ENCODE data around the gene RMC1. TPM values are rescaled to one million over a fixed set of nuclear protein-coding genes. Genes with fewer than 3 reads are reported as not detected.
"Not testable (repeated sequence)": the region's sequence is repeated elsewhere in the genome, so short reads cannot be mapped to it uniquely, and the experiment has no call there.

RMC1 gene
- total RNA-seq, 1 donor from 2014 or later = 28.5 TPM

GRCh38 chr18:23550898-23551297 lies 47.6 kb downstream of the RMC1 start:
- no peaks in the 10 kb centered on the region for H3K4me1 Mint-ChIP-seq (ENCODE audit: low read depth)
- no peaks in the 10 kb centered on the region for H3K9me3 Mint-ChIP-seq (ENCODE audit: low read depth)
- H3K27ac Mint-ChIP-seq = no peak overlapping the region
- H3K4me3 Mint-ChIP-seq (ENCODE audit: low read depth) = no peak overlapping the region
- H3K27me3 Mint-ChIP-seq = no peaks in the 10 kb centered on the region
- H3K36me3 Mint-ChIP-seq (ENCODE audit: insufficient read depth) = peaks cover 28% of the 10 kb centered on the region
- DNase-seq (ENCODE audit: low spot score, unreplicated experiment) = no peak
- TF ChIP-seq CTCF (IDR thresholded peaks at IDR 0.05; ENCODE audit: unreplicated experiment) = no peak

- Mint-ChIP-seq H3K4me1 (ENCODE audit: low read depth) (no peaks in the 10 kb centered on the region), H3K4me3 (ENCODE audit: low read depth) (no peak overlapping the region), H3K27ac (no peak overlapping the region), H3K36me3 (ENCODE audit: insufficient read depth) (peaks cover 26% of the 10 kb centered on the region), H3K27me3 (no peaks in the 10 kb centered on the region), H3K9me3 (ENCODE audit: low read depth) (no peaks in the 10 kb centered on the region)
- no peak for DNase-seq (ENCODE audit: low spot score, unreplicated experiment)
- TF ChIP-seq CTCF (IDR thresholded peaks at IDR 0.05; ENCODE audit: unreplicated experiment) = no peak
Observed at GRCh38 chr18:23551978-23552377, 48.7 kb downstream of the RMC1 start.

GRCh38 chr18:23552505-23552904 lies 49.2 kb downstream of the RMC1 start:
- no peaks in the 10 kb centered on the region for H3K27me3 Mint-ChIP-seq
- H3K36me3 Mint-ChIP-seq (ENCODE audit: insufficient read depth) = peaks cover 26% of the 10 kb centered on the region
- no peak overlapping the region for H3K27ac Mint-ChIP-seq

GRCh38 chr18:23553887-23554286 lies 50.6 kb downstream of the RMC1 start:
- peaks cover 30% of the 10 kb centered on the region for H3K36me3 Mint-ChIP-seq (ENCODE audit: insufficient read depth)
- no peaks in the 10 kb centered on the region for H3K27me3 Mint-ChIP-seq
- no peaks in the 10 kb centered on the region for H3K9me3 Mint-ChIP-seq (ENCODE audit: low read depth)
- no peak for TF ChIP-seq CTCF (IDR thresholded peaks at IDR 0.05; ENCODE audit: unreplicated experiment)
- no peak overlapping the region for H3K4me3 Mint-ChIP-seq (ENCODE audit: low read depth)
- no peak overlapping the region for H3K27ac Mint-ChIP-seq
- DNase-seq (ENCODE audit: low spot score, unreplicated experiment) = no peak
- H3K4me1 Mint-ChIP-seq (ENCODE audit: low read depth) = no peaks in the 10 kb centered on the region

More at GRCh38 chr18:23552505-23552904, 49.2 kb downstream of the RMC1 start:
- TF ChIP-seq CTCF (IDR thresholded peaks at IDR 0.05; ENCODE audit: unreplicated experiment) = no peak
- Mint-ChIP-seq H3K4me3 (ENCODE audit: low read depth) (no peak overlapping the region), H3K4me1 (ENCODE audit: low read depth) (no peaks in the 10 kb centered on the region), H3K9me3 (ENCODE audit: low read depth) (no peaks in the 10 kb centered on the region)
- no peak for DNase-seq (ENCODE audit: low spot score, unreplicated experiment)

- Mint-ChIP-seq H3K4me3 (ENCODE audit: low read depth) (no peak overlapping the region), H3K9me3 (ENCODE audit: low read depth) (no peaks in the 10 kb centered on the region), H3K27ac (no peak overlapping the region), H3K4me1 (ENCODE audit: low read depth) (no peaks in the 10 kb centered on the region), H3K36me3 (ENCODE audit: insufficient read depth) (peaks cover 26% of the 10 kb centered on the region), H3K27me3 (no peaks in the 10 kb centered on the region)
- DNase-seq (ENCODE audit: low spot score, unreplicated experiment) = no peak
- no peak for TF ChIP-seq CTCF (IDR thresholded peaks at IDR 0.05; ENCODE audit: unreplicated experiment)
Observed at GRCh38 chr18:23556145-23556780, 53.0 kb downstream of the RMC1 start.

- not testable (repeated sequence) for H3K27me3 Mint-ChIP-seq; H3K4me1 Mint-ChIP-seq (ENCODE audit: low read depth); DNase-seq (ENCODE audit: low spot score, unreplicated experiment); H3K4me3 Mint-ChIP-seq (ENCODE audit: low read depth); H3K9me3 Mint-ChIP-seq (ENCODE audit: low read depth); H3K27ac Mint-ChIP-seq
- peaks cover 21% of the 10 kb centered on the region for H3K36me3 Mint-ChIP-seq (ENCODE audit: insufficient read depth)
Observed at GRCh38 chr18:23557511-23557910, 54.2 kb downstream of the RMC1 start.
